Spleen (tissue), 11 donors: ENCODE results near the gene THBS4. TPM values are rescaled to one million over a fixed set of nuclear protein-coding genes. Genes with fewer than 3 reads are reported as not detected.

Experiments used
- DNase-seq: peaks from one replicate; pipeline ENCODE4 v3.0.0-alpha.2; 2020
- H3K27ac ChIP-seq, 8 donors: fragments of 200-600 bp; sonication (generic) in 7 of 8; 1 replicate in 4 of 8; 2 replicates in 4 of 8; pipeline versions ENCODE4 v1.5.0 to v1.8.0; 2016 to 2021; ENCODE audit warnings: inconsistent platforms in 4 of 8, mild to moderate bottlenecking in 4 of 8, moderate library complexity in 1 of 8
- H3K27me3 ChIP-seq, 7 donors: fragments of 200-600 bp; sonication (generic) in 6 of 7; replicated peaks in 1 of 7; 1 replicate in 4 of 7; 2 replicates in 3 of 7; pipeline versions ENCODE4 v1.5.0 to v1.8.0; 2016 to 2021; ENCODE audit warnings: inconsistent platforms in 3 of 7, mild to moderate bottlenecking in 1 of 7
- H3K36me3 ChIP-seq, 6 donors: fragments of 200-600 bp; sonication (generic) in 5 of 6; 1 replicate in 4 of 6; 2 replicates in 2 of 6; pipeline versions ENCODE4 v1.5.0 to v1.8.0; 2016 to 2021; ENCODE audit warnings: inconsistent platforms in 2 of 6
- H3K4me1 ChIP-seq, 6 donors: fragments of 200-600 bp; sonication (generic) in 5 of 6; 1 replicate in 3 of 6; 2 replicates in 3 of 6; pipeline versions ENCODE4 v1.5.0 to v1.8.0; 2016 to 2021; ENCODE audit warnings: inconsistent platforms in 3 of 6
- H3K4me3 ChIP-seq, 8 donors: fragments of 200-600 bp; sonication (generic) in 7 of 8; 1 replicate in 4 of 8; 2 replicates in 4 of 8; pipeline versions ENCODE4 v1.5.0 to v1.8.0; 2016 to 2021; ENCODE audit warnings: inconsistent platforms in 4 of 8, mild to moderate bottlenecking in 4 of 8, moderate library complexity in 2 of 8
- H3K9me3 ChIP-seq, 8 donors: fragments of 200-600 bp; sonication (generic) in 7 of 8; 1 replicate in 4 of 8; 2 replicates in 4 of 8; pipeline versions ENCODE4 v1.5.0 to v1.8.0; 2016 to 2021; ENCODE audit warnings: inconsistent platforms in 4 of 8
- CTCF ChIP-seq, 11 experiments: fragments of 200-600 bp in 7 of 11; fragments of 450-650 bp in 4 of 11; sonication (generic) in 4 of 11; IDR thresholded peaks in 8 of 11; conservative IDR thresholded peaks in 3 of 11; 1 replicate in 7 of 11; 2 replicates in 4 of 11; pipeline versions ENCODE4 v1.4.0 to v1.8.0; 2016 to 2021; ENCODE audit warnings: antibody characterized with exemption in 11 of 11, inconsistent platforms in 4 of 11, mild to moderate bottlenecking in 1 of 11
- POLR2A ChIP-seq, 3 donors: fragments of 450-650 bp; IDR thresholded peaks; one replicate each; pipeline ENCODE4 v1.5.1; 2017; ENCODE audit warnings: antibody characterized with exemption in 3 of 3, mild to moderate bottlenecking in 1 of 3
- POLR2AphosphoS5 ChIP-seq, 3 donors: sonication (generic); formaldehyde crosslinking; IDR thresholded peaks; one replicate each; pipeline ENCODE4 v1.5.1; 2017; ENCODE audit warnings: antibody characterized with exemption in 3 of 3
- WGBS, 5 donors: extraction: QIAGEN DNeasy Blood & Tissue Kit in 3 of 5; methylation state at CpG; one replicate each; pipeline versions ENCODE4 v1.1.5 to v1.1.7; 2013 to 2018; 5-methylcytosine and 5-hydroxymethylcytosine counted together
- intact Hi-C: fragments of 100-400 bp; cut with DNase I; formaldehyde crosslinking; loops from one replicate; pipeline ENCODE4 v1.15.0; 2023; ENCODE audit warnings: low total_unique reads
- polyA plus RNA-seq, 3 donors: library from polyadenylated mRNA; stranded (reverse); fragments of 200-250 nt; gene quantifications; one replicate each; pipeline ENCODE4 v1.2.1, GENCODE V29; 2013
- total RNA-seq, 7 donors: library from RNA; depleted of rRNA in 3 of 7; stranded (reverse); fragments of >200 nt in 3 of 7; fragmentation: NEBNext Ultra II Directional in 4 of 7; extraction: Animal tissue kit (Norgen Biotek cat#: 25700) in 4 of 7; gene quantifications; one replicate each; pipeline versions ENCODE4 v1.1.0 to v1.2.1, GENCODE V29; 2016 to 2021
- donor health status: healthy with polysubstance abuse.
- donor health status: DM: no; HTN: no; CAD: no; lungs with moderate emphysema.
- donor health status: DM: no; HTN: no; CAD: no.
- donor health status: Bipolar disorder and iron deficiency.
- donor health status: healthy.
- donor health status: DM: no; HTN: no; CAD: no.
- donor health status: DM: yes; HTN: yes; CAD: no.

Gene THBS4
- total and polyA plus RNA-seq, 10 donors, result 0.34 to 1.1 (median 0.68) TPM

DNA sequence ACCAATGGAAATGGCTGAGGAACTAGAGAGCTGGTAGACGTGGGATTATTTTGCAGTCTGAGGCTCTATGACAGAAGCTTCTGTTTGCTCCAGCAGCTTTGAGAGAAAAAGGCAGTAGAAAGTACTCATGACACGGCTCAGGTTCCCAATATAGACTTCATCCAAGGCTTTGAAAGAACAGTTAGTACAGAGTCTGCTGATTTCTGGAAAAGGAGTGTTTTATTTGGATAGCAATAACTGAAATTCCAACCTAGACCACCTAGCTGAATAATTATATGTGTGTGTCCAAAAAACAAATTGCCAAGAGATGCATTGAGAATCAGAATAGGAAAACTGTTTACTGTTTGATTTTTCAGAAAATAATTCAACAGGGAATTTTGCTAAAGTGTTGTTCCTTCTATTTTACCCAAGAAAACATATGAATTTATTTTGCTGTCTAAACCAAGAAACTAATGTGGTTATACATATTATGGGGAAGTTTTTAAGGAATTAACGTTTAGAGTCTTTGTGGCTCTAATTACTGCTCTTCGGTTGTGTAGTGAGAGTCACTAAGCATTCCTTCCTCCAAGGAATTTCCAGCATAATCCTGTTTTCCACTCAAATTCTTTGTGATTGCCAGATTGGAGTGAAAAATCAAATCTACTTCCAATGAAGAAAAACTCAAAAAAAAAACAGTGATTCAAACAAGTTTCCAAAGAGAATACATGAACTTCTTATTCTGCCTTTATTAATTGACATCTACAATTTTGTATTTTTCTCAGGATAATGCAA is 26.0 kb upstream of the THBS4 start:
- TF ChIP-seq POLR2AphosphoS5 (IDR thresholded peaks at IDR 0.05), result no peak
- no peak for TF ChIP-seq POLR2A (IDR thresholded peaks at IDR 0.05)
- TF ChIP-seq CTCF (IDR thresholded peaks at IDR 0.05 in 8 of 11, conservative IDR thresholded peaks at IDR 0.05 in 3 of 11), result no peak
- Histone ChIP-seq H3K36me3 (no peaks in the 10 kb centered on the region), H3K27me3 (no peaks in the 10 kb centered on the region), H3K27ac (no peak overlapping the region), H3K9me3 (peaks cover 0 to 4% (median 0%) of the 10 kb centered on the region in 8 donors), H3K4me3 (no peak overlapping the region), H3K4me1 (no peaks in the 10 kb centered on the region)
- WGBS, 5 donors, result 73 to 89% (median 81%) methylated on average over 4 of the region's 4 CpGs
- no peak for DNase-seq
- intact Hi-C loops, result no loop called here

GRCh38 chr5:80010754-80011392 is 24.3 kb upstream of the THBS4 start:
- H3K27me3 ChIP-seq, result no peaks in the 10 kb centered on the region
- H3K36me3 ChIP-seq, result no peaks in the 10 kb centered on the region
- no peak overlapping the region for H3K27ac ChIP-seq
- no peaks in the 10 kb centered on the region for H3K4me1 ChIP-seq
- peaks cover 0 to 4% (median 0%) of the 10 kb centered on the region in 8 donors for H3K9me3 ChIP-seq
- intact Hi-C loops, result no loop called here
- 65 to 81% (median 77%) methylated on average over 5 of the region's 5 CpGs for whole genome bisulfite sequencing, 5 donors
- DNase-seq, result no peak
- TF ChIP-seq POLR2AphosphoS5 (IDR thresholded peaks at IDR 0.05), result no peak
- H3K4me3 ChIP-seq, result no peak overlapping the region

- TF ChIP-seq POLR2AphosphoS5 (IDR thresholded peaks at IDR 0.05), result no peak
- TF ChIP-seq CTCF (IDR thresholded peaks at IDR 0.05 in 8 of 11, conservative IDR thresholded peaks at IDR 0.05 in 3 of 11), result no peak
- no peak for TF ChIP-seq POLR2A (IDR thresholded peaks at IDR 0.05)
- Histone ChIP-seq H3K27ac (no peak overlapping the region), H3K9me3 (no peaks in the 10 kb centered on the region), H3K4me3 (no peak overlapping the region), H3K4me1 (no peaks in the 10 kb centered on the region), H3K36me3 (no peaks in the 10 kb centered on the region), H3K27me3 (peaks cover 0 to 31% (median 0%) of the 10 kb centered on the region in 7 donors)
- DNase-seq, result no peak
- 87 to 92% (median 90%) methylated on average over 2 of the region's 2 CpGs for WGBS, 5 donors
- intact Hi-C loops, result no loop called here
Observed at GRCh38 chr5:80025069-80025468, 10.1 kb upstream of the THBS4 start.

DNA sequence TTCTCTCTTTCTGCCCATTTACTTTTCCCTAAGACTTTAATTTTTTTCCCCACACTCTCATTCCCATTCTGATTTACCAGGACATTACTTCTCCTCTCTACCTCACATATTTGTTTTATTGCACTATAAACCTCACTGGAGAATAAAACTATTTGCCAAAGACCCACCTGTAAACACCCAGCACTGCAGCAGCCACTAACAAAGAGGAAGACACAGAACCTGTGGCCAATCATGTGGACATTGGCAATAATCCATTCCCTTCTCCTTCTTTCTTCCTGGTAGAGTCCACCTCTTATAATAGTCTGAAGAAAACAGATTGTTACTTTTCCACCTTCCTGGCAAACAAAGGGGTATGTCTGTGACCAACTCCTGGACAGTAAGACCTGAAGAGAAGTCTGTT is 8.3 kb upstream of the THBS4 start:
- Histone ChIP-seq H3K4me3 (no peak overlapping the region), H3K36me3 (no peaks in the 10 kb centered on the region), H3K27me3 (peaks cover 0 to 49% (median 5%) of the 10 kb centered on the region in 7 donors), H3K27ac (no peak overlapping the region), H3K9me3 (no peaks in the 10 kb centered on the region), H3K4me1 (no peaks in the 10 kb centered on the region)
- TF ChIP-seq POLR2A (IDR thresholded peaks at IDR 0.05) (no peak), POLR2AphosphoS5 (IDR thresholded peaks at IDR 0.05) (no peak), CTCF (IDR thresholded peaks at IDR 0.05 in 8 of 11, conservative IDR thresholded peaks at IDR 0.05 in 3 of 11) (no peak)
- intact Hi-C loops, result no loop called here
- no peak for DNase-seq
